ENCODE data around the gene TPCN1. TPM values are rescaled to one million over a fixed set of nuclear protein-coding genes. Genes with fewer than 3 reads are reported as not detected.
A peak's percentile ranks its signal among the peaks of the same experiment; 100 is the strongest.

The TPCN1 gene
- total RNA-seq, 1 donor from 2014 or later = 7.9 TPM

DNA sequence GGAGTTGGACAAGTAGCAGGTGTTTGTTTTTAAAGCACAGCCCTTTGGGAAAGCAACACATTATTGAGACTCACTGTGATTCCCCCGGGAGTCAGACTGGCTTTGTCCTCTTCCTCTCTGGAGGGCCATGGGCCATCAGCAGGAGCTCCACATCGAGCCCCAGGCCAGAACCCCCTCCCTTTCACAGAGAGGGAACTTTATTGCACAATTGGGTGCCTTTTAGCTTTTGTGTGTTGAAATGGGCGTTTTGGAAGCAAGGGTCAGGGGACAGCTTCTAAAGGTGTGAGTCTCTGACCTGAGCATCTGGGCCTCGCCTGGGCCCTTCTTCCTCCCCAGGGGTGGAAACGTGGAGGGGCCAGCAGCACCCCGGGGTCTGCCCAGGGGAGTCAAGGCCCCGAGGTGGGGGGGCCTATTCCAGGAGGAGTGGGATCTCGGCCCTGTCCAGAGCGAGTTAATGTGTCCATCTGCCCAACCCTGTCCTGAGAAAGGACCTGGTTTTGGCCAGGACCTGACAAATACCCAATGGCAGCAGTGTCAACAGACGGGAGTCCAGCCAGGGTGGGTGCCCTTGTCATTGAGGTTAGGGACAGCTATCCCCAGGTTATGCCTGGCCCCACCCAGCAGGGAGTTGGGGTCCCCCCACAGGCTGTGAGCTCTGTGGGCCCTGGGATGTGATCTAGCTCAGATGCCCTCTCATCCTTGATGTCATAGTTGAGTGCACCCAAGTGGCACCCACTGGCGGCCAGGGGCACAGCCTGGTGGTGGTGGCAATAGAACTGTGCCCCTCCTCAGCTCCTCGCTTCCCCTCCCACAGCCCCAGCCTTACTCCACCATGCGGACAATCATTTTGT is 76.6 kb downstream of the TPCN1 start:
- Mint-ChIP-seq H3K36me3 (ENCODE audit: unreplicated experiment) (no peaks in the 10 kb centered on the region), H3K27ac (ENCODE audit: unreplicated experiment) (peak overlapping the region; percentile 43), H3K27me3 (ENCODE audit: unreplicated experiment) (peaks cover 4% of the 10 kb centered on the region), H3K4me3 (ENCODE audit: unreplicated experiment) (peak overlapping the region; percentile 30), H3K4me1 (ENCODE audit: low read depth, unreplicated experiment) (peaks cover 14% of the 10 kb centered on the region), H3K9me3 (ENCODE audit: unreplicated experiment) (peaks cover 8% of the 10 kb centered on the region)
- no peak for DNase-seq
- TF ChIP-seq, protein P1, sequence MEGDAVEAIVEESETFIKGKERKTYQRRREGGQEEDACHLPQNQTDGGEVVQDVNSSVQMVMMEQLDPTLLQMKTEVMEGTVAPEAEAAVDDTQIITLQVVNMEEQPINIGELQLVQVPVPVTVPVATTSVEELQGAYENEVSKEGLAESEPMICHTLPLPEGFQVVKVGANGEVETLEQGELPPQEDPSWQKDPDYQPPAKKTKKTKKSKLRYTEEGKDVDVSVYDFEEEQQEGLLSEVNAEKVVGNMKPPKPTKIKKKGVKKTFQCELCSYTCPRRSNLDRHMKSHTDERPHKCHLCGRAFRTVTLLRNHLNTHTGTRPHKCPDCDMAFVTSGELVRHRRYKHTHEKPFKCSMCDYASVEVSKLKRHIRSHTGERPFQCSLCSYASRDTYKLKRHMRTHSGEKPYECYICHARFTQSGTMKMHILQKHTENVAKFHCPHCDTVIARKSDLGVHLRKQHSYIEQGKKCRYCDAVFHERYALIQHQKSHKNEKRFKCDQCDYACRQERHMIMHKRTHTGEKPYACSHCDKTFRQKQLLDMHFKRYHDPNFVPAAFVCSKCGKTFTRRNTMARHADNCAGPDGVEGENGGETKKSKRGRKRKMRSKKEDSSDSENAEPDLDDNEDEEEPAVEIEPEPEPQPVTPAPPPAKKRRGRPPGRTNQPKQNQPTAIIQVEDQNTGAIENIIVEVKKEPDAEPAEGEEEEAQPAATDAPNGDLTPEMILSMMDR (IDR thresholded peaks at IDR 0.05; ENCODE audit: partially characterized antibody, unreplicated experiment) = no peak

DNA sequence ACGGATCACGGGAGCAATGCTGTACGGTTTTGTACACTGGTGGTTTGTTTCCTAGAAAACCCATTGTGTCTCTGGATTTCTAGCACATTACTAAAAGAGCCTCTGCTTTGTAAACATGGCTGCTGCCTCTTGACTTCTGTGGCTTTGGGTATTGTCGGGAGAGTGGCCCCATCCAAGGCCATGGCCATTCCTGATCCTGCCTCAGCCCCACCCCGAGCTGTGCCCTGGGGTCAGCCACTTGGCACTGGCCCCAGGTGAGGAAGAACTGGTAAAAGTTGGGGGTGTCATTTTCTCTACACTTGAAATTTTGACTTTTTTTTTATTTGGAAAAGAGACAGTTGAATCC is 77.2 kb downstream of the TPCN1 start:
- Mint-ChIP-seq H3K27ac (ENCODE audit: unreplicated experiment) (peak overlapping the region; percentile 43), H3K27me3 (ENCODE audit: unreplicated experiment) (peaks cover 4% of the 10 kb centered on the region), H3K4me1 (ENCODE audit: low read depth, unreplicated experiment) (peaks cover 17% of the 10 kb centered on the region), H3K4me3 (ENCODE audit: unreplicated experiment) (peak overlapping the region; percentile 30), H3K9me3 (ENCODE audit: unreplicated experiment) (peaks cover 8% of the 10 kb centered on the region), H3K36me3 (ENCODE audit: unreplicated experiment) (no peaks in the 10 kb centered on the region)
- TF ChIP-seq, protein P1 (IDR thresholded peaks at IDR 0.05; ENCODE audit: partially characterized antibody, unreplicated experiment) = no peak
- DNase-seq = no peak

DNA sequence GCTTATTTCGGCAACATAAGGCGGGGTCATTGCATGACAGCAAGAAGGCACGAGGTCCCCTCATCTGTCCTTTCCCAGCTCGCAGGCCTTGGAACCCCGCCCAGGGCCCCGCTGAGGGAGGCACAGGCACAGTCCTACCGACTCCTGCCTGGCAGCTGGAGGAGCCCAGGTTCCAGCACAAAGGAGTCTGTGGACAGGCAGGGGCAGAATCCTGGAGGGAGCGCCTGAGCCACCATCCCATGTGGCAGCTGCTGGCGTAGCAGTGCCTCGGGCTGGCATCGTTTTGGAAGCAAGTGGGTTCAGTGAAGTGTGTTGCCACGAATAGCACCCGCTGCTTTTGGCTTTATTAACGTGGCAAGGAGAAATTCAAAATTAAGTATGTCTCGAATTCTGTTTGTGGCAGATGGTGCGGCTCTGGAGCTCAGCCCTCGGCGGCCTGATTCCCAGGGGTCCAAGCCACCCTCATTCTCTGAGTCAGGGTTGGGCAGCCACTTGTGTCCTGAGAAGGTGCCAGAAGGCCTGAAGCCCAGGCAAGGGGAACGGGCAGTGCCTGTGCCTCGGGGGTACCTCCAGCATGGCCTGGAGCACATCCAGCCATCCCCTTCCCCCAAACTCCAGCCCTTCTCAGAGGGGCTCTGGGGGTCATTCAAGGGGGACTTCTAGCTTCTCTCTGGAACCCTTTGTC is 77.7 kb downstream of the TPCN1 start:
- DNase-seq = no peak
- Mint-ChIP-seq H3K4me1 (ENCODE audit: low read depth, unreplicated experiment) (peaks cover 17% of the 10 kb centered on the region), H3K27ac (ENCODE audit: unreplicated experiment) (peak overlapping the region; percentile 62), H3K9me3 (ENCODE audit: unreplicated experiment) (peaks cover 8% of the 10 kb centered on the region), H3K27me3 (ENCODE audit: unreplicated experiment) (peaks cover 4% of the 10 kb centered on the region), H3K4me3 (ENCODE audit: unreplicated experiment) (peak overlapping the region; percentile 30), H3K36me3 (ENCODE audit: unreplicated experiment) (no peaks in the 10 kb centered on the region)
- TF ChIP-seq, protein P1 (IDR thresholded peaks at IDR 0.05; ENCODE audit: partially characterized antibody, unreplicated experiment) = no peak

DNA sequence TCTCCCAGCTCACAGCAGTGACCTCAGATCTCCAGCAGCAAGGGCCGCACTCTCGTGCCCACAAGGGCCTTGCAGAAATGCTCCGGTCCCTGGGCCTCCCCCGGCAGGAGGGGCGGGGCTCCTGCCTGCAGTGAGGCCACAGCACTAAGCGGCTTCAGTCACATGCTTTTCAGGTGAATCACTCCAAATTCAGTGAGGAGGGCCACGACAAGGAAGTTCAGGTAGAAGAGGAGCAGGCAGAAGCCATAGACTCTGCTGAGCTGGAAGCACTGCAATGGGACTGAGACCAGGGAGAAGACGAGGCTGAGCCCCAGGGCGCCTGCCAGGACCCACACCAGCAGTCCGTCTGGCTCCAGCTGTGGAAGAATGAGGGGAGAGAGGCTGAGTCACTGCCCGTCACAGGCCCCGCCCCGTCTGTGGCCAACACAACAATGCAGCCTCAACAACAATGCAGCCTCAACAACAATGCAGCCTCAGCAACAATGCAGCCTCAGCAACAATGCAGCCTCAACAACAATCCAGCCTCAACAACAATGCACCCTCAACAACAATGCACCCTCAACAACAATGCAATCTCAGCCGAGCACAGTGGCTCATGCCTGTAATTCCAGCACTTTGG is 78.5 kb downstream of the TPCN1 start:
- no peak for DNase-seq
- Mint-ChIP-seq H3K27me3 (ENCODE audit: unreplicated experiment) (peaks cover 4% of the 10 kb centered on the region), H3K4me1 (ENCODE audit: low read depth, unreplicated experiment) (peaks cover 17% of the 10 kb centered on the region), H3K4me3 (ENCODE audit: unreplicated experiment) (no peak overlapping the region), H3K27ac (ENCODE audit: unreplicated experiment) (peak overlapping the region; percentile 55), H3K9me3 (ENCODE audit: unreplicated experiment) (peaks cover 8% of the 10 kb centered on the region), H3K36me3 (ENCODE audit: unreplicated experiment) (no peaks in the 10 kb centered on the region)
- TF ChIP-seq, protein P1 (IDR thresholded peaks at IDR 0.05; ENCODE audit: partially characterized antibody, unreplicated experiment) = no peak
